LNCAP (cell line): Measurements from ENCODE around the gene FDPS.

ENCODE experiments used
- CTCF ChIP-seq: fragments of 450-650 bp; IDR thresholded peaks from 2 replicates; pipeline ENCODE4 v1.5.1; 2017; ENCODE audit warnings: mild to moderate bottlenecking

FDPS gene

GRCh38 chr1:155308493-155309422, at the start of gene FDPS:
FDPS (plus strand) TSS chr1:155308866; CDS start chr1:155309790, 924 bp downstream.
- no peak for TF ChIP-seq CTCF

GRCh38 chr1:155260276-155260675, 48.4 kb upstream of the FDPS start:
- TF ChIP-seq CTCF: no peak

GRCh38 chr1:155261493-155261851, 47.2 kb upstream of the FDPS start:
- TF ChIP-seq CTCF: no peak

GRCh38 chr1:155261852-155262673, 46.6 kb upstream of the FDPS start, which contains the start of gene SCAMP3:
SCAMP3 (minus strand) TSS chr1:155262360; CDS start chr1:155262151, 209 bp downstream.
- no peak for TF ChIP-seq CTCF

GRCh38 chr1:155263067-155263466, 45.6 kb upstream of the FDPS start:
- no peak for TF ChIP-seq CTCF

- TF ChIP-seq CTCF: no peak
These were observed 42.1 kb upstream of the FDPS start for GRCh38 chr1:155266553-155266952.

- TF ChIP-seq CTCF: no peak
These were observed 41.3 kb upstream of the FDPS start for GRCh38 chr1:155267373-155267772.
